GM12865 (cell line): ENCODE results near the gene SUPT20HL1.
"Not testable (repeated sequence)": the region's sequence is repeated elsewhere in the genome, so short reads cannot be mapped to it uniquely, and the experiment has no call there.

Experiments
- DNase-seq: peaks from one replicate; pipeline ENCODE4 v3.0.0; 2010; ENCODE audit warnings: low read depth
- H3K4me3 ChIP-seq: 2 replicates; pipeline ENCODE4 v1.5.1; 2011; ENCODE audit warnings: mild to moderate bottlenecking, low read depth, low read length, control low read depth
- CTCF ChIP-seq: IDR thresholded peaks from 2 replicates; pipeline ENCODE4 v1.5.1; 2011; ENCODE audit warnings: low read length, control low read depth, low read depth, inconsistent platforms; ENCODE audit not compliant: insufficient read depth; ENCODE audit errors: missing control alignments

Gene SUPT20HL1

GRCh38 chrX:24341795-24342194, 18.6 kb upstream of the SUPT20HL1 start:
- H3K4me3 ChIP-seq, result no peak overlapping the region
- TF ChIP-seq CTCF, result no peak
- DNase-seq, result no peak

GRCh38 chrX:24343719-24344118, 16.7 kb upstream of the SUPT20HL1 start:
- no peak for TF ChIP-seq CTCF

GRCh38 chrX:24347881-24348280, 12.6 kb upstream of the SUPT20HL1 start:
- DNase-seq, result no peak
- no peak for TF ChIP-seq CTCF
- no peak overlapping the region for H3K4me3 ChIP-seq

More at GRCh38 chrX:24343719-24344118, 16.7 kb upstream of the SUPT20HL1 start:
- H3K4me3 ChIP-seq, result no peak overlapping the region
- DNase-seq, result peak; percentile 63

GRCh38 chrX:24350217-24350616, 10.2 kb upstream of the SUPT20HL1 start:
- H3K4me3 ChIP-seq, result no peak overlapping the region
- TF ChIP-seq CTCF, result no peak
- no peak for DNase-seq

- H3K4me3 ChIP-seq, result no peak overlapping the region
- TF ChIP-seq CTCF, result no peak
- DNase-seq, result no peak
Observed at GRCh38 chrX:24355095-24355494, 5.3 kb upstream of the SUPT20HL1 start.

- no peak for TF ChIP-seq CTCF
- DNase-seq, result no peak
Observed at GRCh38 chrX:24357106-24357505, 3.3 kb upstream of the SUPT20HL1 start.

GRCh38 chrX:24362089-24362745, 1.8 kb downstream of the SUPT20HL1 start:
- H3K4me3 ChIP-seq, DNase-seq: not testable (repeated sequence)

More at GRCh38 chrX:24357106-24357505, 3.3 kb upstream of the SUPT20HL1 start:
- H3K4me3 ChIP-seq, result no peak overlapping the region

- not testable (repeated sequence) for H3K4me3 ChIP-seq, DNase-seq
Observed at GRCh38 chrX:24363432-24364181, 3.2 kb downstream of the SUPT20HL1 start.
